K562 treated with DMSO at 1 percent for 48 hours (cell line): ENCODE measurements around the gene TREML4. TPM values are rescaled to one million over a fixed set of nuclear protein-coding genes. Genes with fewer than 3 reads are reported as not detected.

Source experiments
- total RNA-seq: library from RNA; unstranded; fragments of 300-600 nt; gene quantifications from 2 replicates; pipeline ENCODE4 v1.2.3, GENCODE V29; 2022; ENCODE audit warnings: low replicate concordance; ENCODE audit errors: extremely low read depth

Gene TREML4, protein sequence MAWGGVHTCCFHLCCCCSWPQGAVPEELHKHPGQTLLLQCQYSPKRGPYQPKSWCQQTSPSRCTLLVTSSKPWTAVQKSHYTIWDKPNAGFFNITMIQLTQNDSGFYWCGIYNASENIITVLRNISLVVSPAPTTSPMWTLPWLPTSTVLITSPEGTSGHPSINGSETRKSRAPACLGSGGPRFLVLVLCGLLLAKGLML
- not detected in 2 replicates for total RNA-seq

GRCh38 chr6:41228096-41228495 lies at the start of gene TREML4:
TSS of gene TREML4 (plus strand) at chr6:41228349. CDS start at chr6:41228428, 79 bp downstream.

GRCh38 chr6:41200901-41201763 lies 27.0 kb upstream of the TREML4 start, which contains the start of gene TREML2:
TSS of gene TREML2 (minus strand) at chr6:41201149. CDS start at chr6:41201008, 141 bp downstream.

GRCh38 chr6:41286544-41287346 lies 58.6 kb downstream of the TREML4 start, which contains the start of gene TREM1:
TSS of gene TREM1 (minus strand) at chr6:41286682. CDS start at chr6:41286655, 27 bp downstream.

Other genes starting within 250 kb of the TREML4 start
- gene UNC5CL, start 189.1 kb upstream of the TREML4 start, total RNA-seq, result not detected in 2 replicates
- not detected in 2 replicates for gene TSPO2, start 185.9 kb upstream of the TREML4 start, total RNA-seq
- gene APOBEC2, start 175.1 kb upstream of the TREML4 start, total RNA-seq, result not detected in 2 replicates
- gene OARD1, start 156.0 kb upstream of the TREML4 start, total RNA-seq, result not detected in 2 replicates
- not detected in 2 replicates for gene NFYA, start 155.4 kb upstream of the TREML4 start, total RNA-seq
- gene TREML1, start 74.0 kb upstream of the TREML4 start, total RNA-seq, result not detected in 2 replicates
- gene TREM2, start 65.2 kb upstream of the TREML4 start, total RNA-seq, result not detected in 2 replicates
- not detected in 2 replicates for gene TREML2, start 27.2 kb upstream of the TREML4 start, total RNA-seq
- gene TREM1, start 58.3 kb downstream of the TREML4 start, total RNA-seq, result not detected in 2 replicates
- not detected in 2 replicates for gene NCR2, start 107.3 kb downstream of the TREML4 start, total RNA-seq